SK-N-MC (cell line): ENCODE measurements around the gene ABCB10.

Experiments
- DNase-seq: peaks from one replicate; pipeline ENCODE4 v3.0.0-alpha.2; 2011; ENCODE audit warnings: low read depth, low spot score
- H3K27ac ChIP-seq: fragments of 200-600 bp; sonication (generic); 2 replicates; pipeline ENCODE4 v1.5.1; 2016; ENCODE audit warnings: mixed run types
- H3K36me3 ChIP-seq: fragments of 200-600 bp; sonication (generic); 2 replicates; pipeline ENCODE4 v1.6.1; 2017; ENCODE audit warnings: antibody characterized with exemption, low read length, mixed read lengths; ENCODE audit not compliant: insufficient read depth
- H3K4me3 ChIP-seq: fragments of 200-600 bp; sonication (generic); 2 replicates; pipeline ENCODE4 v1.5.1; 2016
- H3K9ac ChIP-seq: fragments of 200-600 bp; sonication (generic); 2 replicates; pipeline ENCODE4 v1.8.0; 2017; ENCODE audit warnings: mixed run types, mixed read lengths; ENCODE audit not compliant: insufficient read length
- H3K9me3 ChIP-seq: fragments of 200-600 bp; sonication (generic); 2 replicates; pipeline ENCODE4 v1.6.1; 2017; ENCODE audit warnings: low read depth, mild to moderate bottlenecking, antibody characterized with exemption, low read length, moderate library complexity, mixed read lengths
- EZH2 ChIP-seq: fragments of 200-600 bp; sonication (generic); IDR thresholded peaks from one replicate; pipeline ENCODE4 v1.6.1; 2017; ENCODE audit warnings: antibody characterized with exemption
- FOXP2 ChIP-seq: optimal IDR thresholded peaks from 2 replicates; pipeline ENCODE3; 2011; ENCODE audit warnings: mild to moderate bottlenecking, moderate library complexity; ENCODE audit not compliant: insufficient read depth; ENCODE audit errors: extremely low read length, control extremely low read depth
- POLR2AphosphoS5 ChIP-seq: IDR thresholded peaks from 2 replicates; pipeline ENCODE4 v1.6.1; 2012; ENCODE audit warnings: mild to moderate bottlenecking, low read depth, low read length, borderline replicate concordance

The ABCB10 gene

GRCh38 chr1:229553621-229554130 is 4.8 kb downstream of the ABCB10 start:
- H3K27ac ChIP-seq: no peak overlapping the region
- no peak overlapping the region for H3K4me3 ChIP-seq
- no peak for DNase-seq
- H3K36me3 ChIP-seq: peaks cover 4% of the 10 kb centered on the region; the same call in 1 of the 2 replicates
- no peak overlapping the region for H3K9ac ChIP-seq
- TF ChIP-seq FOXP2: no peak
- TF ChIP-seq POLR2AphosphoS5: no peak
- no peak for TF ChIP-seq EZH2
- H3K9me3 ChIP-seq: no peaks in the 10 kb centered on the region

GRCh38 chr1:229552732-229553131 is 5.8 kb downstream of the ABCB10 start:
- H3K27ac ChIP-seq: no peak overlapping the region
- H3K9me3 ChIP-seq: no peaks in the 10 kb centered on the region
- H3K9ac ChIP-seq: no peak overlapping the region
- H3K36me3 ChIP-seq: peaks cover 4% of the 10 kb centered on the region; the same call in 1 of the 2 replicates
- DNase-seq: no peak
- TF ChIP-seq FOXP2 (no peak), POLR2AphosphoS5 (no peak), EZH2 (no peak)
- H3K4me3 ChIP-seq: no peak overlapping the region

- Histone ChIP-seq H3K27ac (no peak overlapping the region), H3K9ac (no peak overlapping the region), H3K36me3 (peaks cover 11% of the 10 kb centered on the region; the same call in 1 of the 2 replicates), H3K4me3 (no peak overlapping the region), H3K9me3 (no peaks in the 10 kb centered on the region)
- DNase-seq: no peak
- TF ChIP-seq POLR2AphosphoS5 (no peak), FOXP2 (no peak), EZH2 (no peak)
These were observed 7.5 kb downstream of the ABCB10 start for GRCh38 chr1:229550812-229551567.

GRCh38 chr1:229547542-229547941 is 11.0 kb downstream of the ABCB10 start:
- H3K27ac ChIP-seq: no peak overlapping the region
- no peak for DNase-seq
- TF ChIP-seq FOXP2: no peak
- TF ChIP-seq POLR2AphosphoS5: no peak
- TF ChIP-seq EZH2: no peak
- no peak overlapping the region for H3K4me3 ChIP-seq
- H3K9me3 ChIP-seq: no peaks in the 10 kb centered on the region
- no peak overlapping the region for H3K9ac ChIP-seq
- peaks cover 35% of the 10 kb centered on the region for H3K36me3 ChIP-seq

GRCh38 chr1:229544587-229544986 is 13.9 kb downstream of the ABCB10 start:
- peaks cover 46% of the 10 kb centered on the region for H3K36me3 ChIP-seq
- H3K4me3 ChIP-seq: no peak overlapping the region
- H3K27ac ChIP-seq: no peak overlapping the region
- DNase-seq: no peak
- TF ChIP-seq POLR2AphosphoS5 (no peak), EZH2 (no peak), FOXP2 (no peak)
- no peaks in the 10 kb centered on the region for H3K9me3 ChIP-seq
- H3K9ac ChIP-seq: no peak overlapping the region

- Histone ChIP-seq H3K9ac (no peak overlapping the region), H3K9me3 (no peaks in the 10 kb centered on the region), H3K4me3 (no peak overlapping the region), H3K27ac (no peak overlapping the region), H3K36me3 (peaks cover 55% of the 10 kb centered on the region)
- TF ChIP-seq POLR2AphosphoS5 (no peak), FOXP2 (no peak), EZH2 (no peak)
- no peak for DNase-seq
These were observed 18.5 kb downstream of the ABCB10 start for GRCh38 chr1:229539863-229540506.

- no peak for DNase-seq
- Histone ChIP-seq H3K36me3 (peaks cover 45% of the 10 kb centered on the region; the same call in 1 of the 2 replicates), H3K27ac (no peak overlapping the region), H3K9me3 (no peaks in the 10 kb centered on the region), H3K4me3 (no peak overlapping the region), H3K9ac (no peak overlapping the region)
- no peak for TF ChIP-seq POLR2AphosphoS5
These were observed 19.6 kb downstream of the ABCB10 start for GRCh38 chr1:229538945-229539344.

GRCh38 chr1:229537894-229538293 is 20.6 kb downstream of the ABCB10 start:
- TF ChIP-seq FOXP2 (no peak), EZH2 (no peak), POLR2AphosphoS5 (no peak)
- no peak for DNase-seq
- no peaks in the 10 kb centered on the region for H3K9me3 ChIP-seq
- no peak overlapping the region for H3K9ac ChIP-seq
- no peak overlapping the region for H3K4me3 ChIP-seq
- H3K36me3 ChIP-seq: peaks cover 44% of the 10 kb centered on the region; the same call in 1 of the 2 replicates
- no peak overlapping the region for H3K27ac ChIP-seq

GRCh38 chr1:229536982-229537381 is 21.5 kb downstream of the ABCB10 start:
- no peak for TF ChIP-seq FOXP2
- TF ChIP-seq POLR2AphosphoS5: no peak
- no peak for TF ChIP-seq EZH2
- Histone ChIP-seq H3K4me3 (no peak overlapping the region), H3K36me3 (peaks cover 39% of the 10 kb centered on the region; the same call in 1 of the 2 replicates), H3K27ac (no peak overlapping the region), H3K9me3 (no peaks in the 10 kb centered on the region), H3K9ac (no peak overlapping the region)
- DNase-seq: no peak
